SH-SY5Y (cell line): Measurements from ENCODE around the gene ZFP37.

Source experiments
- GATA2 ChIP-seq: IDR thresholded peaks from 2 replicates; pipeline ENCODE4 v1.6.1; 2011; ENCODE audit warnings: mild to moderate bottlenecking, low read depth, low read length
- GATA3 ChIP-seq: IDR thresholded peaks from 2 replicates; pipeline ENCODE4 v1.6.1; 2011; ENCODE audit warnings: low read depth, mild to moderate bottlenecking, low read length, moderate library complexity

DNA sequence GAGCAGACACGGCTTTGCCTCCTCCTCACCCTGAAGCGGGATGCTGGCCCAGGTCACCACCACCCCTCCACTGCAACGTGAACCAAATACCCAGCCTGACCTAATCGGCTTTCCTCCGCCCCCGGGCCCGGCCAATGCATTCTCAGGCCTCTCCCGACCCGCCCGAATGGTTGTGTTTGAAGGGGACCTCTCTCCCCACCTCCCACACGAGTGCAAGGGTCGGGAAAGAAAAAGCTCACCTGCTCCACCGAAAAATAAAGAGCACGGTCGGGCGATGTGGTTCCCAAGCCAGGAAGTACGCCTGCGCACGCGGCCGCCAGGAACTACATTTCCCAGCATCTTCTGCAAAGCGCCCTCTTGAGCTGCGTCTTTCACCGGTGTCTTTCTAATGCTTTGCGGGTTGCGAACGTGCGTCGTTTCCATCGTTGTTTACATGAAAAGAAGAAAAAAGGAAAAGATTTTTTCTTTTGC, 44.6 kb downstream of the ZFP37 start, which contains the start of gene ZNF883:
- TF ChIP-seq GATA2 (no peak), GATA3 (no peak)
